ENCODE measurements around the gene ABCA3.

- no peak for TF ChIP-seq CTCF (IDR thresholded peaks at IDR 0.05)
- TF ChIP-seq POLR2A (IDR thresholded peaks at IDR 0.05), result no peak
Measured at GRCh38 chr16:2370721-2371120, 30.2 kb upstream of the ABCA3 start.

Data from prostate gland (tissue), 2 donors.